OCI-LY7 (cell line): ENCODE measurements around the gene TFRC. TPM values are rescaled to one million over a fixed set of nuclear protein-coding genes. Genes with fewer than 3 reads are reported as not detected.

Source experiments
- BruUV-seq: library from RNA; stranded (reverse); fragments of 400-500 nt; replicated peaks from 2 replicates; lab custom pipeline; 2021; lab: Mats Ljungman, UMichigan
- CTCF ChIA-PET: fragments of 300-600 bp; sonication (Branson Sonifier 250); formaldehyde crosslinking; loops from one replicate; lab custom pipeline; 2022; ENCODE audit warnings: antibody characterized with exemption; ENCODE audit not compliant: unreplicated experiment; lab: Charles Lee
- POLR2A ChIA-PET: fragments of 300-600 bp; sonication (Branson Sonifier 250); formaldehyde crosslinking; loops from one replicate; lab custom pipeline; 2022; ENCODE audit warnings: antibody characterized with exemption; lab: Charles Lee
- DNase-seq: peaks from one replicate; pipeline ENCODE4 v3.0.0-alpha.2; 2015; ENCODE audit warnings: low spot score
- H2AFZ ChIP-seq: fragments of 200-600 bp; sonication (generic), shearing (Covaris generic); 2 replicates; pipeline ENCODE4 v1.6.1; 2014; ENCODE audit warnings: mild to moderate bottlenecking, antibody characterized with exemption, low read length, moderate library complexity
- H3K27ac ChIP-seq: fragments of 200-600 bp; sonication (generic); 2 replicates; pipeline ENCODE4 v1.5.1; 2014; ENCODE audit warnings: mixed run types, low read depth, mild to moderate bottlenecking, moderate library complexity, low read length, inconsistent platforms; ENCODE audit not compliant: poor library complexity, severe bottlenecking
- H3K36me3 ChIP-seq: fragments of 200-600 bp; sonication (generic); 2 replicates; pipeline ENCODE4 v1.6.1; 2014; ENCODE audit warnings: mild to moderate bottlenecking, antibody characterized with exemption, low read length, moderate library complexity, mixed read lengths; ENCODE audit not compliant: insufficient read depth
- H3K4me1 ChIP-seq: fragments of 200-600 bp; sonication (generic); 2 replicates; pipeline ENCODE4 v1.5.1; 2014; ENCODE audit warnings: mild to moderate bottlenecking, low read length; ENCODE audit not compliant: insufficient read depth, poor library complexity, severe bottlenecking
- H3K4me2 ChIP-seq: fragments of 200-600 bp; sonication (generic); 2 replicates; pipeline ENCODE4 v1.6.1; 2014; ENCODE audit warnings: mild to moderate bottlenecking, low read length
- H3K4me3 ChIP-seq: fragments of 200-600 bp; sonication (generic); 2 replicates; pipeline ENCODE4 v1.5.1; 2014; ENCODE audit warnings: mild to moderate bottlenecking, low read depth, low read length; ENCODE audit not compliant: poor library complexity, severe bottlenecking
- H3K79me2 ChIP-seq: fragments of 200-600 bp; sonication (generic); 2 replicates; pipeline ENCODE4 v1.6.1; 2016; ENCODE audit warnings: low read depth, mild to moderate bottlenecking, low read length, moderate library complexity, mixed read lengths; ENCODE audit not compliant: insufficient read depth
- H3K9me2 ChIP-seq: fragments of 200-600 bp; sonication (generic); 2 replicates; pipeline ENCODE4 v1.6.1; 2016; ENCODE audit warnings: mild to moderate bottlenecking, low read length, mixed read lengths; ENCODE audit not compliant: insufficient read depth
- H3K9me3 ChIP-seq: fragments of 200-600 bp; sonication (generic); 2 replicates; pipeline ENCODE4 v1.6.1; 2014; ENCODE audit warnings: mild to moderate bottlenecking, mixed run types, low read length, mixed read lengths
- H4K20me1 ChIP-seq: fragments of 200-600 bp; sonication (generic); 2 replicates; pipeline ENCODE4 v1.6.1; 2014; ENCODE audit warnings: mild to moderate bottlenecking, antibody characterized with exemption, low read length, moderate library complexity, mixed read lengths; ENCODE audit not compliant: insufficient read depth
- CTCF ChIP-seq: fragments of 200-600 bp; sonication (generic); conservative IDR thresholded peaks from 2 replicates; pipeline ENCODE4 v1.5.1; 2014; ENCODE audit warnings: mild to moderate bottlenecking, antibody characterized with exemption, low read length, moderate library complexity, mixed read lengths
- EZH2phosphoT487 ChIP-seq: fragments of 200-600 bp; sonication (generic); IDR thresholded peaks from 2 replicates; pipeline ENCODE4 v1.6.1; 2018; ENCODE audit warnings: low read depth, borderline replicate concordance, mild to moderate bottlenecking, mixed run types, antibody characterized with exemption, low read length, moderate library complexity, mixed read lengths
- intact Hi-C: fragments of 100-400 bp; cut with micrococcal nuclease; formaldehyde crosslinking; loops from one replicate; pipeline ENCODE4 v1.10.0; 2022; ENCODE audit not compliant: unreplicated experiment
- total RNA-seq, 2 experiments: library from RNA; depleted of rRNA in 1 of 2; stranded (reverse); fragments of >200 nt in 1 of 2; shearing (Covaris generic) in 1 of 2; gene quantifications; 2 replicates each; pipeline ENCODE4 v1.2.3, GENCODE V29; 2014 to 2022

Gene TFRC
- total RNA-seq, 2 experiments from 2014 or later: 127 to 236 TPM

- ChIA-PET POLR2A (no interaction called here), CTCF (no interaction called here)
- Histone ChIP-seq H3K36me3 (peaks cover 42% of the 10 kb centered on the region), H4K20me1 (no peaks in the 10 kb centered on the region), H3K9me3 (no peaks in the 10 kb centered on the region), H3K79me2 (no peaks in the 10 kb centered on the region), H3K4me1 (no peaks in the 10 kb centered on the region), H3K4me2 (no peak overlapping the region), H3K27ac (no peak overlapping the region), H2AFZ (no peak overlapping the region), H3K4me3 (no peak overlapping the region), H3K9me2 (no peaks in the 10 kb centered on the region)
- DNase-seq: no peak
- BruUV-seq: no TSS peak
- no peak for TF ChIP-seq CTCF
- TF ChIP-seq EZH2phosphoT487: no peak
- intact Hi-C loops: no loop called here
These were observed 37.4 kb downstream of the TFRC start for GRCh38 chr3:196044513-196044912.

GRCh38 chr3:196042673-196043072 is 39.2 kb downstream of the TFRC start:
- H3K79me2 ChIP-seq: no peaks in the 10 kb centered on the region
- no peak overlapping the region for H3K4me2 ChIP-seq
- no peak for TF ChIP-seq EZH2phosphoT487
- no peak for TF ChIP-seq CTCF
- intact Hi-C loops: no loop called here
- H3K4me1 ChIP-seq: no peaks in the 10 kb centered on the region
- H3K4me3 ChIP-seq: no peak overlapping the region
- H4K20me1 ChIP-seq: no peaks in the 10 kb centered on the region
- no peaks in the 10 kb centered on the region for H3K9me3 ChIP-seq
- peaks cover 24% of the 10 kb centered on the region for H3K36me3 ChIP-seq
- no TSS peak for BruUV-seq
- H2AFZ ChIP-seq: no peak overlapping the region
- CTCF ChIA-PET: no interaction called here
- POLR2A ChIA-PET: no interaction called here
- no peak for DNase-seq
- H3K9me2 ChIP-seq: no peaks in the 10 kb centered on the region
- no peak overlapping the region for H3K27ac ChIP-seq

- ChIA-PET CTCF (no interaction called here), POLR2A (interaction anchor here (0.7 to 3.1 kb wide), 2 partner anchors 10 to 14 kb away, joined by 5 to 11 read pairs; no protein-coding TSS in a partner anchor)
- H3K4me1 ChIP-seq: no peaks in the 10 kb centered on the region
- H4K20me1 ChIP-seq: no peaks in the 10 kb centered on the region
- DNase-seq: no peak
- no peak overlapping the region for H2AFZ ChIP-seq
- H3K36me3 ChIP-seq: peaks cover 3% of the 10 kb centered on the region; the same call in 1 of the 2 replicates
- H3K79me2 ChIP-seq: no peaks in the 10 kb centered on the region
- H3K4me3 ChIP-seq: no peak overlapping the region
- 0 out of 2 replicates have a peak, but pooled peaks cover 4% of the 10 kb centered on the region for H3K9me2 ChIP-seq
- no peak for TF ChIP-seq EZH2phosphoT487
- TF ChIP-seq CTCF: no peak
- intact Hi-C loops: no loop called here
- H3K4me2 ChIP-seq: no peak overlapping the region
- H3K9me3 ChIP-seq: no peaks in the 10 kb centered on the region
- BruUV-seq: no TSS peak
- no peak overlapping the region for H3K27ac ChIP-seq
These were observed 42.5 kb downstream of the TFRC start for GRCh38 chr3:196039359-196039758.
